Prostate gland (tissue), 2 donors: ENCODE results near the gene RNF152.

Experiments
- POLR2A ChIP-seq: fragments of 450-650 bp; IDR thresholded peaks from one replicate; pipeline ENCODE4 v1.6.1; 2016; ENCODE audit warnings: antibody characterized with exemption, mild to moderate bottlenecking
- POLR2AphosphoS5 ChIP-seq: sonication (generic); formaldehyde crosslinking; IDR thresholded peaks from one replicate; pipeline ENCODE4 v1.6.1; 2017; ENCODE audit warnings: antibody characterized with exemption
- TF ChIP-seq, protein P1 (sequence below), 4 experiments: fragments of 200-600 bp in 2 of 4; fragments of 450-650 bp in 2 of 4; sonication (generic) in 2 of 4; IDR thresholded peaks; 1 replicate in 3 of 4; 2 replicates in 1 of 4; pipeline ENCODE4 v1.5.1; 2016 to 2019; ENCODE audit warnings: antibody characterized with exemption in 4 of 4, mild to moderate bottlenecking in 2 of 4, moderate library complexity in 2 of 4

DNA sequence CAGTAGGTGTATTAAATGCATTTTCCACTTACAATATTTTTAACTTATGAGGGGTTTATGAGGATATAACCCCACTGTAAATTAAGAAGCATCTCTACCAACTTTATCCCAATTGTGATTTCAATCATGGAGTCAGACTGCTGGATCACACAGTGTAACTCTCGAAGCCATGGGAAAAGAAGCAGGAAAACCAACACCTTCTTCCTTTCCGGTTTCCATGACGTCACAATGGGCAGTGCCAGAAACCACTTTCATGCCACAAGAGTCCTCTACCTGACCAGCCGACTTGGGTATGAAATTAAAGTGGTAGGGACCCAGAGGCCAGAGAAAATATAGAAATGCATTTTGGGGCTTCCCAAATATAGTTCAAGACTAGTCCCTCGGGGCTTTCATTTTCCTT lies 4.2 kb downstream of the RNF152 start:
- TF ChIP-seq POLR2A (no peak), POLR2AphosphoS5 (no peak)
- TF ChIP-seq, protein P1, sequence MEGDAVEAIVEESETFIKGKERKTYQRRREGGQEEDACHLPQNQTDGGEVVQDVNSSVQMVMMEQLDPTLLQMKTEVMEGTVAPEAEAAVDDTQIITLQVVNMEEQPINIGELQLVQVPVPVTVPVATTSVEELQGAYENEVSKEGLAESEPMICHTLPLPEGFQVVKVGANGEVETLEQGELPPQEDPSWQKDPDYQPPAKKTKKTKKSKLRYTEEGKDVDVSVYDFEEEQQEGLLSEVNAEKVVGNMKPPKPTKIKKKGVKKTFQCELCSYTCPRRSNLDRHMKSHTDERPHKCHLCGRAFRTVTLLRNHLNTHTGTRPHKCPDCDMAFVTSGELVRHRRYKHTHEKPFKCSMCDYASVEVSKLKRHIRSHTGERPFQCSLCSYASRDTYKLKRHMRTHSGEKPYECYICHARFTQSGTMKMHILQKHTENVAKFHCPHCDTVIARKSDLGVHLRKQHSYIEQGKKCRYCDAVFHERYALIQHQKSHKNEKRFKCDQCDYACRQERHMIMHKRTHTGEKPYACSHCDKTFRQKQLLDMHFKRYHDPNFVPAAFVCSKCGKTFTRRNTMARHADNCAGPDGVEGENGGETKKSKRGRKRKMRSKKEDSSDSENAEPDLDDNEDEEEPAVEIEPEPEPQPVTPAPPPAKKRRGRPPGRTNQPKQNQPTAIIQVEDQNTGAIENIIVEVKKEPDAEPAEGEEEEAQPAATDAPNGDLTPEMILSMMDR (IDR thresholded peaks at IDR 0.05): no peak
